K562 (cell line): ENCODE results near the gene DOCK1. TPM values are rescaled to one million over a fixed set of nuclear protein-coding genes. Genes with fewer than 3 reads are reported as not detected.

Experiments
- ATAC-seq: fragments of 200-7000 bp; cut with Tn5 transposase; 3 replicates; pipeline ENCODE4 v1.9.1; 2020; ENCODE audit warnings: moderate library complexity
- BruUV-seq: library from RNA; stranded (reverse); fragments of 400-500 nt; replicated peaks from 2 replicates; lab custom pipeline; 2021; lab: Mats Ljungman, UMichigan
- CTCF ChIA-PET: fragments of 300-600 bp; formaldehyde crosslinking; extraction: SDS; loops from one replicate; lab custom pipeline; 2021; ENCODE audit warnings: low intra/inter-chr PET ratio; lab: Yijun Ruan, JAX
- POLR2A ChIA-PET: fragments of 300-600, 350-650 bp; sonication (Branson Sonifier 250); formaldehyde crosslinking; extraction: SDS; loops from one replicate; lab custom pipeline; 2021; ENCODE audit warnings: antibody characterized with exemption, inconsistent platforms; lab: Yijun Ruan, JAX
- DNase-seq, 4 experiments: peaks; one replicate each; pipeline versions ENCODE4 v3.0.0 to v3.0.0-alpha.2; 2011 to 2018; ENCODE audit warnings: low spot score in 3 of 4, mixed read lengths in 3 of 4; ENCODE audit errors: extremely low read depth in 1 of 4
- FAIRE-seq: peaks from 2 replicates; lab custom pipeline; 2011; peaks lifted over from hg19 to GRCh38; lab: Jason Lieb, UNC
- H2AFZ ChIP-seq: 2 replicates; pipeline ENCODE4 v1.6.0; 2011; ENCODE audit warnings: low read depth, low read length, control low read depth, inconsistent platforms
- H3K27ac ChIP-seq: fragments of 200-600 bp; 3 replicates; pipeline ENCODE4 v1.8.0; 2011; ENCODE audit warnings: low read depth, mild to moderate bottlenecking, control low read depth, inconsistent platforms, low read length, moderate library complexity, mixed read lengths; ENCODE audit errors: extremely low read depth
- H3K27me3 ChIP-seq, 2 experiments: fragments of 300-600 bp in 1 of 2; 2 replicates in 1 of 2; 3 replicates in 1 of 2; pipeline versions ENCODE4 v1.6.0 to v1.8.0; 2011; ENCODE audit warnings: inconsistent platforms in 2 of 2, low read length in 2 of 2, mild to moderate bottlenecking in 1 of 2, mixed read lengths in 1 of 2, moderate library complexity in 1 of 2; ENCODE audit not compliant: control insufficient read depth in 2 of 2, insufficient read depth in 2 of 2
- H3K36me3 ChIP-seq: fragments of 300-600 bp; 3 replicates; pipeline ENCODE4 v1.8.0; 2011; ENCODE audit warnings: mild to moderate bottlenecking, low read length, inconsistent platforms; ENCODE audit not compliant: control insufficient read depth, insufficient read depth
- H3K4me1 ChIP-seq, 2 experiments: fragments of 200-600 bp in 1 of 2; replicated peaks in 1 of 2; 2 replicates in 1 of 2; 3 replicates in 1 of 2; pipeline versions ENCODE4 v1.5.1 to v1.8.0; 2011; ENCODE audit warnings: inconsistent platforms in 2 of 2, low read length in 2 of 2, mild to moderate bottlenecking in 1 of 2, mixed read lengths in 1 of 2, moderate library complexity in 1 of 2; ENCODE audit not compliant: control insufficient read depth in 2 of 2, insufficient read depth in 2 of 2
- H3K4me2 ChIP-seq: 2 replicates; pipeline ENCODE4 v1.6.1; 2011; ENCODE audit warnings: low read length, control low read depth, inconsistent platforms, mixed read lengths; ENCODE audit not compliant: insufficient read depth
- H3K4me3 ChIP-seq: fragments of 200-600 bp; sonication (generic), shearing (Covaris generic); 2 replicates; pipeline ENCODE4 v1.5.1; 2016; ENCODE audit warnings: control low read depth, inconsistent platforms
- H3K79me2 ChIP-seq: fragments of 200-600 bp; 3 replicates; pipeline ENCODE4 v1.8.0; 2011; ENCODE audit warnings: low read length, inconsistent platforms; ENCODE audit not compliant: control insufficient read depth, insufficient read depth
- H3K9ac ChIP-seq, 2 experiments: 2 replicates each; pipeline versions ENCODE4 v1.6.0 to v1.6.1; 2011; ENCODE audit warnings: low read depth in 2 of 2, low read length in 2 of 2, control low read depth in 1 of 2, inconsistent platforms in 1 of 2, mild to moderate bottlenecking in 1 of 2, mixed read lengths in 1 of 2; ENCODE audit not compliant: insufficient read depth in 1 of 2
- H3K9me1 ChIP-seq: one replicate; pipeline ENCODE4 v1.6.0; 2011; ENCODE audit warnings: inconsistent platforms, mild to moderate bottlenecking, low read length, moderate library complexity; ENCODE audit not compliant: control insufficient read depth, insufficient read depth
- H3K9me3 ChIP-seq: replicated peaks from 2 replicates; pipeline ENCODE4 v1.5.1; 2011; ENCODE audit warnings: low read depth, low read length, inconsistent platforms; ENCODE audit not compliant: control insufficient read depth, insufficient read depth
- H4K20me1 ChIP-seq: replicated peaks from 2 replicates; pipeline ENCODE4 v1.6.1; 2011; ENCODE audit warnings: low read length, inconsistent platforms, mixed read lengths; ENCODE audit not compliant: control insufficient read depth, insufficient read depth
- ARID4B ChIP-seq: sonication (generic); formaldehyde crosslinking; IDR thresholded peaks from 2 replicates; pipeline ENCODE4 v1.8.0; 2022; ENCODE audit warnings: mild to moderate bottlenecking, missing genetic modification reagents
- ATF6 ChIP-seq: sonication (generic); formaldehyde crosslinking; IDR thresholded peaks from 2 replicates; pipeline ENCODE4 v1.4.0; 2020; ENCODE audit warnings: mild to moderate bottlenecking, missing genetic modification reagents
- UBTF ChIP-seq, 2 experiments: IDR thresholded peaks; 2 replicates each; pipeline ENCODE4 v1.6.1; 2012; ENCODE audit warnings: improper control_type of control experiment in 2 of 2, low read depth in 2 of 2, low read length in 2 of 2, borderline replicate concordance in 1 of 2
- ZNF253 ChIP-seq: fragments of 250-450 bp; sonication (Bioruptor Pico); conservative IDR thresholded peaks from 2 replicates; pipeline ENCODE4 v1.6.1; 2021; ENCODE audit warnings: mild to moderate bottlenecking
- ZNF274 ChIP-seq: IDR thresholded peaks from 2 replicates; pipeline ENCODE4 v1.6.1; 2011; ENCODE audit warnings: low read depth, mild to moderate bottlenecking, low read length, moderate library complexity, borderline replicate concordance
- ZNF277 ChIP-seq: fragments of 250-450 bp; sonication (Bioruptor Pico); IDR thresholded peaks from 2 replicates; pipeline ENCODE4 v1.8.0; 2022; ENCODE audit warnings: inconsistent platforms, mild to moderate bottlenecking, moderate library complexity, borderline replicate concordance
- ZNF3 ChIP-seq: fragments of 250-450 bp; sonication (Bioruptor Pico); IDR thresholded peaks from 2 replicates; pipeline ENCODE4 v1.5.0; 2021; ENCODE audit warnings: mild to moderate bottlenecking, moderate library complexity
- ZNF444 ChIP-seq: fragments of 250-450 bp; sonication (Bioruptor Pico); IDR thresholded peaks from 2 replicates; pipeline ENCODE4 v1.4.0; 2020; ENCODE audit warnings: mild to moderate bottlenecking, moderate library complexity
- ZNF584 ChIP-seq: fragments of 200-800 bp; sonication (Bioruptor generic); IDR thresholded peaks from 2 replicates; pipeline ENCODE4 v1.6.1; 2016; ENCODE audit warnings: low read depth, mild to moderate bottlenecking, missing genetic modification characterization, missing compliant biosample characterization
- ZSCAN29 ChIP-seq: fragments of 450-650 bp; IDR thresholded peaks from 2 replicates; pipeline ENCODE4 v1.6.1; 2017
- WGBS: fragments of 100-300 bp; shearing (Covaris generic); methylation state at CpG from one replicate; pipeline ENCODE4 v1.1.6; 2016; ENCODE audit warnings: low coverage, mixed read lengths; ENCODE audit not compliant: insufficient coverage; ENCODE audit errors: missing lambda C conversion rate; 5-methylcytosine and 5-hydroxymethylcytosine counted together
- in situ Hi-C: fragments of 300-500 bp; cut with MboI; formaldehyde crosslinking; loops from 4 replicates; pipeline ENCODE4 v1.15.0; 2018; ENCODE audit warnings: inconsistent platforms, mixed read lengths
- intact Hi-C: fragments of 100-400 bp; cut with micrococcal nuclease; formaldehyde crosslinking; loops from 2 replicates; pipeline ENCODE4 v1.14.2; 2022
- polyA plus RNA-seq, 8 experiments: library from polyadenylated mRNA; depleted of rRNA in 4 of 8; stranded (reverse) in 5 of 8; unstranded in 3 of 8; fragments of >200 nt; fragmentation: Nextera tagmentation in 2 of 8; fragmentation: Illumina TruSeq in 1 of 8; extraction: Ambion mirVana in 2 of 8; extraction: Trizol in 1 of 8; gene quantifications; 2 replicates each; pipeline versions ENCODE4 v1.2.1 to v1.2.3, GENCODE V29; 2011 to 2014; ENCODE audit warnings: inconsistent platforms in 1 of 8, missing spikeins in 1 of 8
- total RNA-seq, 7 experiments: library from RNA; depleted of rRNA in 6 of 7; stranded (reverse); fragments of >200 nt in 6 of 7; fragmentation: Illumina TruSeq in 2 of 7; extraction: Trizol in 2 of 7; gene quantifications; 2 replicates each; pipeline versions ENCODE4 v1.2.1 to v1.2.3, GENCODE V29; 2011 to 2021; ENCODE audit warnings: low replicate concordance in 1 of 7

The DOCK1 gene
- total and polyA plus RNA-seq, 9 of the 15 experiments (the other 6 are each of a cell fraction or from before 2014, with no cell fraction given) = 0.31 TPM; not detected in 8

- no peak for TF ChIP-seq ZNF277 (CRISPR knock-in tag)
- no peak for TF ChIP-seq ZNF584 (CRISPR knock-in tag)
- no peak for TF ChIP-seq ZNF274
- no peak for TF ChIP-seq ZNF444
- TF ChIP-seq ZNF3 = no peak
- TF ChIP-seq, all 486 proteins: peak for 0
Measured at GRCh38 chr10:126953886-126954285, 48.7 kb downstream of the DOCK1 start (continued).

- no peaks in the 10 kb centered on the region for H3K36me3 ChIP-seq
- no peaks in the 10 kb centered on the region for H4K20me1 ChIP-seq
- H3K79me2 ChIP-seq = no peaks in the 10 kb centered on the region
- no peaks in the 10 kb centered on the region for H3K9me1 ChIP-seq
- H2AFZ ChIP-seq = no peak overlapping the region
- DNase-seq (no peak), FAIRE-seq (no peak), ATAC-seq (no peak)
- H3K4me2 ChIP-seq = no peak overlapping the region
- intact Hi-C loops (no loop called here), in situ Hi-C loops (no loop called here)
- H3K4me3 ChIP-seq = no peak overlapping the region
- no peak overlapping the region for H3K9ac ChIP-seq
- 3% methylated on average over 8 of the region's 8 CpGs for WGBS
- ChIA-PET POLR2A (no interaction called here), CTCF (no interaction called here)
- H3K27ac ChIP-seq = no peak overlapping the region
- H3K9me3 ChIP-seq = no peaks in the 10 kb centered on the region; the same call in 1 of the 2 replicates
- BruUV-seq = no TSS peak
- no peaks in the 10 kb centered on the region for H3K4me1 ChIP-seq
- no peak for TF ChIP-seq ZNF253 (CRISPR knock-in tag)
- no peak for TF ChIP-seq ATF6 (CRISPR knock-in tag)
- no peak for TF ChIP-seq ARID4B (CRISPR knock-in tag)
- no peak for TF ChIP-seq ZSCAN29
- TF ChIP-seq UBTF (IDR thresholded peaks at IDR 0.05; ENCODE audit: borderline replicate concordance in 1 of 2, low read depth in 2 of 2, low read length in 2 of 2) = no peak
- no peaks in the 10 kb centered on the region for H3K27me3 ChIP-seq
Measured at GRCh38 chr10:126955396-126955795, 50.2 kb downstream of the DOCK1 start.
